ENCODE measurements around the gene ATP8B2.

The ATP8B2 gene

DNA sequence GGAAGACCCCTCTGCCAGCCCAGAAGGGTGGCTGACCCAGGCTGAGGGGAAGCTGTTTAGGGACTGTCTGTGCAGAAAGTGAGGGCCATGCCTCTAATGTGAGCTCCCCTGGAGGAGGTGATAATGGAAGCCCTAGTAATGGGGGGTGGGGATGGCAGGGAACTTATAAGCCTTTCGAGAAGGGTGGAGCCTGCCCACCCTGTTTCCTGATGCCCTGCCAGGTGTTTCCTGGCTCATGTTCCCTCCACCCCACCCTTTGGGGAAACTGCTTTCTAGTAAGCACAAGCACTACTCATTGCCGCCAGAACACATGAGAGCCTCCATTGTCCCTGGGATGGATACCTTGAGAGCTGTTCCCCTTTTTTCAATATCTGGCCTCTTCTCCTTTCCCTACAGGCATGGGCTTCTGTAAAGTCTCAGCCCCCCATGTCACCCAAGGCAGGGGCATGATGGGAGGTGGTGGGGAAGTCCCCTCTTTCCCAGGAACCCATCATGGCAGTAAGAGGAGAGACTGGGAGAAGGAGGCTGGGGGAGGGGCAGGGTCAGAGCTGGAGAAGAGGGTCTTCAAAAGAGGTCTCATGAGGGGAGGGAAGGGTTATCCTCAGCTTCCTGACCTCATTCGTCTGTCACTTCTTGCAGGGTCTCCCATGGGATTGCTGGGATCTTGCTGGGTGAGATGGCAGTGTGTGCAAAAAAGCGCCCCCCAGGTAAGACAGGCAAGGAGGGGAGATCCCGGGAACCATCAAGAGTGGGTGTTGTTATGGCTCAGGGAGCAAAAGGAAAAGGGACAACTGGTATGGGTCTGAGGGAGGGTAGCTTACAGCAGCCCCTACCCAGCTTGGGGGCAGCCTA lies 2.4 kb downstream of the ATP8B2 start:
- peak overlapping the region; percentile 62; the same call in 1 of the 2 replicates for H3K27ac ChIP-seq
- TF ChIP-seq CTCF (conservative IDR thresholded peaks at IDR 0.05) = no peak

DNA sequence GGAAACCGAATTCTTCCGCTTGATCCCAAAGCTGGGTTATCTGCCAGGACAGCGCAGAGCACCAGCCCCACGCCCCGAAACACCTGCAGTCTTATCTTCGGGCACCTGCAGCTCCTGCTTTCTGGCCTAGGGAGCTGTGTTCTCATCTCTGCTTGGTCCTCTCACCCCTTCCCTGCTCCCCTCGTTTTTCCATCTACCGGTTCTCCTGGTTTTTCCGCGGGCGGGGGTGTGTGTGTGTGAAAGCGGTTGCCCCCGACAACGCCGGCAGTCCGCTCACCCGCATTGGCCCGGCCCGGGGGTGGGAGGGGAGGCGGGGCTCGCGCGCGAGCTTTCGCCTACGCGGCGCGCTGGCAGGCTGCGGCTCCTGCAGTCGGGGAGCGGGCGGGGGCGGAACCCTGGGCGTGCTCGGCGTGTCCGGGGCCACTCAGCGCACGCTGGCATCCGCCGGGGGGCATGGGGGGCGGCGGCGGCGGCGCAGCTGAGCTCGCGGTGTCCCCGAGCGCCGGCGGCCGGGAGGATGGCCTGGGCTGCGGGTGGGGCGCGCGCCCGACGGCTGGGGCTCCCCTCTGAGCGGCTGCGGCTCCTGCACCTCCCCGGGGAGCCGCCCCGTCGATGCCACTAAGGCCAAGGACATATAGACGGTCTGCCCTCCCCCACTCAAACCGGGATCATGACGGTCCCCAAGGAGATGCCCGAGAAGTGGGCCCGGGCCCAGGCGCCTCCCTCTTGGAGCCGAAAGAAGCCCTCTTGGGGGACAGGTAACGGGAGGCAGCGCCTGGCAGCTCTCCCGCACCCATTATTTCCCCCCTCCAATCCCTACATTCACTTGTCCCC lies 3.2 kb downstream of the ATP8B2 start:
- no peak for TF ChIP-seq CTCF (conservative IDR thresholded peaks at IDR 0.05)
- peak overlapping the region; percentile 62; the same call in 1 of the 2 replicates for H3K27ac ChIP-seq

DNA sequence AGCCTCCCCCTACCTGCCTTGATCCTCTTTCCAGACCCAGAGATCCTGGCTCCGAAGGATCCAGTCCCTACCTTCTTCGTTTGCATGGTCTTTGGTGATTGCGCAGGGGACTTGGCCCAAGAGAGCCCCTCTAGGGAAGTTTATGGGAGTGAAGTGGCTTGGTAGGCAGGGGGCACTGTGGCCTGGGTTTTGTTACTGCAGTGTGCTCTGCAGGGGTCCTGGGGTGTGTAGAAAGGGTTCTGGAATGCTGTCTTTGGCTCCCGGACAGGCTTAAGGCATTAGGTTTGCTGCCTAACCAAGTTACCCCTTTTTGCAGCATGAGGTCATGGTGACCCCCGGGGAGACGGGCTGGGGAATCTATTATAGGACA lies 3.8 kb downstream of the ATP8B2 start:
- peak overlapping the region; percentile 62; the same call in 1 of the 2 replicates for H3K27ac ChIP-seq
- 0 out of 2 replicates have a peak, but pooled peaks have one; percentile 7 for TF ChIP-seq CTCF (conservative IDR thresholded peaks at IDR 0.05)

- no peak for TF ChIP-seq CTCF (conservative IDR thresholded peaks at IDR 0.05)
- H3K27ac ChIP-seq = peak overlapping the region; percentile 62; the same call in 1 of the 2 replicates
These were observed 4.3 kb downstream of the ATP8B2 start for GRCh38 chr1:154329551-154330131.

GRCh38 chr1:154330669-154331068 lies 5.3 kb downstream of the ATP8B2 start:
- no peak for TF ChIP-seq CTCF (conservative IDR thresholded peaks at IDR 0.05)
- no peak overlapping the region for H3K27ac ChIP-seq

DNA sequence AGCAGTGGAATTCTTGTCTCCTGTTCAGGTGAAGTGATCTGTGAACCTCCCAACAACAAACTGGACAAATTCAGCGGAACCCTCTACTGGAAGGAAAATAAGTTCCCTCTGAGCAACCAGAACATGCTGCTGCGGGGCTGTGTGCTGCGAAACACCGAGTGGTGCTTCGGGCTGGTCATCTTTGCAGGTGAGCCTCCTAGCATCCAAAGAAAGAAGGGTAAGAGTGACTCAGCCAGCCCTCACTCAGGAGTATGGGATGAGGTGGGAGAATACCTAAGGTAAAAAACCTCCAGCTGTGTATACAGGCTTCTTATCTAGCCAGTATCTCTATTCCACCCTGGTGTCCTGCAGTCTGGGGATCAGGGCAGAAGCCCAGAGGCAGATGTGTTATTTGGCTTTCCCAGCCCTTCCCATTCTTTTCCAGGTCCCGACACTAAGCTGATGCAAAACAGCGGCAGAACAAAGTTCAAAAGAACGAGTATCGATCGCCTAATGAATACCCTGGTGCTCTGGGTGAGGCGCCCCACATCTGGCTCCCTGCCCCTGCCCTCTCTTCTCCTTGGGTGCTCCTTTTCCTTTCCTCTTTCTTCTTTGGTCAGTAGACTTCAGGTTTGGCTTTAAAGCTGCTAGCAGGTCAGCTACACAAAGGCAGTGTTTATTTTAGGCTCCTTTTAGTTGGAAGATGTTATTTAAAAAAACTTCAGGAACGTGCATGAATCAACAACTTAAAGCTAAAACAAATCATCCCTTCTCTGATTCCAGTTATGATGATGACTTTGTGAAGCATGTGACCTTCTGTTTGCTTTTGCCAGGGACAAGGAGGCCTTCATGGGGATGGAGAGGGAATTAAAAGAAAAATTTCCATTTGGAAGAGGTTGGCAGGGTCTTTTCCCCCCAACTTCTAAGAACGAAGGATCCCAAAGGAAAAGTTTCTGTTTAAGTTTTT lies 9.0 kb downstream of the ATP8B2 start:
- TF ChIP-seq CTCF (conservative IDR thresholded peaks at IDR 0.05) = no peak
- peak overlapping the region; percentile 90 for H3K27ac ChIP-seq
